Myocyte (in vitro differentiated cells): ENCODE measurements around the gene CCDC142. TPM values are rescaled to one million over a fixed set of nuclear protein-coding genes. Genes with fewer than 3 reads are reported as not detected.

Experiments used
- DNase-seq: peaks from one replicate; pipeline ENCODE4 v3.0.0-alpha.2; 2012; ENCODE audit warnings: low read depth
- total RNA-seq: library from RNA; depleted of rRNA; stranded (reverse); fragments of >200 nt; gene quantifications from 2 replicates; pipeline ENCODE4 v1.2.3, GENCODE V29; 2014

The CCDC142 gene
- total RNA-seq, 1 donor from 2014 or later, result 13.3 TPM

DNA sequence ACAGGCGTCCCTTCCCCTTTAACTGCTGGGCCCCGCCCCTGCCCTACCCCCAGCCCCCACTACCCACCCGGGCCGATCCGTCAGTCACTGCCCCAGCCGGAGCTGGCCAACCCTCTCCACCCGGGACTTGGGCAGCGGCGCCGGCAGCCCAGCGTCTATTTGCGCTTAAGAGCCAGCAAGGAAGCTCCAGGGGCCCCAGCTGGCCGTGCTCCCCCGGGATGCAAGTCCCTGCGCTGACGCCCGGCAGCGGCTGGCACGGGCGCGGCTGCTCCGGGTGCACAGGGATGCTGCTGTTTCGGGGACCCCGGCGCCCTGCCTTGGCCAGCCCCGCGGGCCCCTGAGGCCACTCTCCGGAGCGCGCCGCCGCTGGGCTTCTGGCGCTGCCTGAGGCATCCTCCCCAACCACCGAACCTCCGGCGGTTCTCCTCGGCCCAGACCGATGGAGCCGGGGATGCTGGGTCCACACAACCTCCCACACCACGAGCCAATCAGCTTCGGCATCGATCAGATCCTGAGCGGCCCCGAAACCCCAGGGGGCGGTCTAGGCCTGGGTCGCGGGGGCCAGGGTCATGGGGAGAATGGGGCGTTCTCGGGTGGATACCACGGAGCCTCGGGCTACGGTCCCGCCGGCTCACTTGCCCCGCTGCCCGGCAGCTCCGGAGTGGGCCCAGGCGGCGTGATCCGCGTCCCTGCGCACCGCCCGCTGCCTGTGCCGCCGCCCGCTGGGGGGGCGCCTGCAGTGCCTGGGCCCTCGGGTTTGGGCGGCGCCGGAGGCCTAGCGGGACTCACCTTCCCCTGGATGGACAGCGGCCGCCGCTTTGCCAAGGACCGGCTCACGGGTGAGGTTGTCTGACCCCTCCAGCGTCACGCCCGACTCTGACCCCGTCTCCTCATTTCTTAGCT is 31.8 kb upstream of the CCDC142 start, which contains the start of gene TLX2:
Gene TLX2, plus strand, starts transcription at position 83 of the 903 bp plus-strand sequence. Its CDS starts 357 bp downstream, at position 440.
- no peak for DNase-seq

- DNase-seq, result no peak
These were observed 31.0 kb upstream of the CCDC142 start for GRCh38 chr2:74513605-74514367.

GRCh38 chr2:74512744-74513604 is 30.2 kb upstream of the CCDC142 start:
- DNase-seq, result no peak

DNA sequence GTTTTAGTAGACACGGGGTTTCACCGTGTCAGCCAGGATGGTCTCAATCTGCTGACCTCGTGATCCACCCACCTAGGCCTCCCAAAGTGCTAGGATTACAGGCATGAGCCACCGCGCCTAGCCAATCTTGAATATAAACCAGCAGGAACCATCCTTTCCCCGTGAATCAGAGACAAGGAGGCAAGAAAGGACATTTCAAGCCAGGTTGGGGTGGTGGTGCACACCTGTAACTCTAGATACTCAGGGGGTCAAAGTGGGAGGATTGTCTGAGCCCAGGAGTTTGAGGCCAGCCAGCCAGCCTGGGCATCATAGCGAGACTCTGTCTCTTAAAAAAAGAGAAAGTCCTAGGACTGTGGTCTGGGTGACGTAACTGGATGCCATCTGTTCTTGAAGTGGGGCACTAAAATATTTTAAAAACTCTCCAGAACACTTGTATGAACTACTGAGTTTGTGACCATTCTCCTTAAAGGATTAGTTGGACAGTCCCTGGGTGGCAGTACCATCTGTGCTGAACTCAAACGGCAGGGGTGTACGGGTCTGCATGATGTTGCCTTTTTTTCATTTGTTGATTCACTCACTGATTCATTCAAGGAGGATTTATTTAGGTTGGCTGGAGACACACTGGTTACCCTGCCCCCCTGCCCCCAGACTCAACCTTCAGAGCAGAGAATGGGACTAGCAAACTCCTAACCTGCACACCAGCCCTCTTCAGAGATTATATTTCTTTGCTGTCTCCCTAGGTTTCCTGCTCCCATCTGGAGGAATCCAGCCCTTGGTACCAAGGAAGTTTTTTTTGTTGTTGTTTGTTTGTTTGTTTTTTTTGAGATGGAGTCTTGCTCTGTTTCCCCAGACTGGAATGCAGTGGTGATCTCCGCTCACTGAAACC is 28.5 kb upstream of the CCDC142 start:
- peak; percentile 43 for DNase-seq

- no peak for DNase-seq
These were observed 27.5 kb upstream of the CCDC142 start for GRCh38 chr2:74510272-74510671.

GRCh38 chr2:74507926-74508520 is 25.2 kb upstream of the CCDC142 start:
- no peak for DNase-seq

- peak; percentile 99 for DNase-seq
These were observed 24.5 kb upstream of the CCDC142 start, which contains the start of gene PCGF1 for GRCh38 chr2:74507145-74507925. TSS of gene PCGF1 (minus strand) at chr2:74507695. CDS start at chr2:74507668, 27 bp downstream.

DNA sequence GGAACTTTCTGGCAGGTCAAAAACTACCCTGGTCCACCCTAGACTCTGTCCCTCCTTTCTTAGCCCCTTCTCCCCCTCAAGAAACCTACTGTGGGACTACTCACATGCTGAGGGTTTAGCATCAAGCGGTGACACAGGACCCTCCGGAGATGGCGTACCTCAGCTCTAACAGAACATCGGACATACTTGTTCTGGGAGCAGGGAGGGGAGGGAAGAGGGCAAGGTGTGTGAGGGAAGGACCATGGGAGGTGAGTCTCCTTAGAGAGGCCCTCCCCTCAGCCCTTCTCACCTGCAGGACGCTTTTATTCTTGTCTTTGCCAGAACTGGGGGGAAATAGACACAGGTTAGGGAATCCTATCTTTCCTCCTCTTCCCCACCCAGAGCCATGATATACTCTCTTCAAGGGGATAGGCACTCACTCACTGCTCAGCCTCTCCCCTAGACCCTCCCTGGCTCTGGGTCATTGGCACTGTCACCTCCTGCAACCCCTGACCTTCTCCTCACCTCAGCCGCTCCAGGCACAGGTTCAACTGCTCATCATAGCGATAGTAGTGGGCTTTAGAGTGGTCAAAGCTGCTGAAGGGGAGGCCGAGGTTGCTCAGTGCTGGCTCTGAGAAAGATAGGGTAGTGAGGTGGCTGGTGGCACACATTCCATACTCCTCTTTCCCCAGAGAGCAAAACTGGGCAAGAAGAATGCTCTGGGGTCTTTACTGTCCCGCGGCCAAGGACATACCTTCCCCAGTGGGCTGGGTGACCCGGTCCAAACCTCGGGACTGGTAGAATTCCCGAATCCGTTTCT is 22.8 kb upstream of the CCDC142 start:
- DNase-seq, result no peak

DNA sequence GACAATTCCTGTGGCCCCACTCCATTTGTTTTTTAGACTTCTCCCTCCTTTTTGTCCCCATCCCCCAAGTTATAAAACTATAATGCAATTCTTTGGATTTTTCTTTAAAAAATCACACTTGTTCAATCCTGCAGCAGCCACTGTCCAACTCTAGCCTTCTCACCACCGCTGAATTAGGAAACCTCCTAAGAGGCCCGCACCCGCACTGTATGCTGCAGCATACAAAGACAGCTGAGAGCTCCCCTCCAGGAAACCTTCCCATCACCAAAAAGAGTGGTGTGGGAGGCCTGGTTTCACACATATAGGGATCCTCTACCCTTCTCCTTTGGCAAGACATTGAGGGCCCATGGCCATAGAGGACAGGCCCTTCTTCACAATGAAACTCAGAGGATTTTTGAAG is 21.8 kb upstream of the CCDC142 start:
- DNase-seq, result peak; percentile 10

GRCh38 chr2:74503506-74504475 is 21.0 kb upstream of the CCDC142 start:
- DNase-seq, result no peak

DNA sequence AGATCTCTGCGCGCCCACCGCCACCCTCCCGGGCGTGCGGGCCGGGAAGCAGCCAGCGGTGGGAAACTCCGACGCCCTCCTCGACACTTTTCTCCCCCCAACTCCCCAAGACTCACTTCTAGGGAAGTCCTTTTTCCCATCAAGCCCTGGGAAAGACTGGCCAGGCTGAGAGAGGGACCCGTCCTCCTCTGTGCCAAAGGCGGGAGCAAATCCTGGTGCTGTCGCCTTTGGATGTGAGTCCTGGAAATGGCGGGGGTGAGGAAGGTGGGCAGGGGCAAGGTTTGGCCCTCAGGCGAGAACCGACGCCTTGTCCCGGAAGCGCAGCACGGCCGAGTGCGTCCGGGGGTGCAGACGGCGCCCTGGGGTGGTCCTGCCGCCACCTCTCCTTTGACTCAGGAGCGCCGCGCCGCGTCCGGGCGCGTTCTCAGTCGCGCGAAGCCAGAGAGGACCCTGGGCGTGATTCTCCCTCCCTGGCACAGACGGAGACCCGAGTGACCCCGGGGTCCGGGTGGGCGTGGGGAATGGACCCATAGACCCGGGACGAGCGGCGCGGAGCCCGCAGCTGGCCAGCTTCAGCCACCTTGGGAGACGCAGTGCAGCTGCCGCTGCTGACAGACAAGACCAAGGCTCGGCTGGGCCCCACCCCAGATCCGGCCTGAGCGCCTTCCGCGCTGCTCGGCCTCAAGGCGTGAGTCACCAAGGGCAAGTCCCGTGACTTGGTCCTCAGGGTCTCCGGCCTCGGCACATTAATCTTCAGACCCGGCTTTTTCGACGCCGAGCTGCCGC is 20.1 kb upstream of the CCDC142 start:
- DNase-seq, result peak; percentile 87

- DNase-seq, result no peak
These were observed 19.4 kb upstream of the CCDC142 start for GRCh38 chr2:74502147-74502719.

GRCh38 chr2:74501335-74502071 is 18.7 kb upstream of the CCDC142 start:
- no peak for DNase-seq

GRCh38 chr2:74500578-74500946 is 17.8 kb upstream of the CCDC142 start:
- no peak for DNase-seq
